HepG2 (cell line): ENCODE measurements around the gene RABEPK. TPM values are rescaled to one million over a fixed set of nuclear protein-coding genes. Genes with fewer than 3 reads are reported as not detected.

Source experiments
- CC2D1A ChIP-seq: sonication (generic); formaldehyde crosslinking; IDR thresholded peaks from 2 replicates; pipeline ENCODE4 v1.8.1; 2023; ENCODE audit warnings: mild to moderate bottlenecking, missing genetic modification reagents
- HDAC6 ChIP-seq: fragments of 200-600 bp; sonication (generic); IDR thresholded peaks from 2 replicates; pipeline ENCODE4 v1.7.0; 2017; ENCODE audit warnings: mild to moderate bottlenecking, antibody characterized with exemption, low read length, low read depth
- NPAS2 ChIP-seq: sonication (generic); formaldehyde crosslinking; IDR thresholded peaks from 2 replicates; pipeline ENCODE4 v1.8.0; 2022; ENCODE audit warnings: mild to moderate bottlenecking, missing genetic modification reagents, borderline replicate concordance
- PAF1 ChIP-seq: IDR thresholded peaks from 2 replicates; pipeline ENCODE4 v1.6.1; 2016; ENCODE audit warnings: missing genetic modification reagents, missing compliant biosample characterization
- PRDM10 ChIP-seq: sonication (generic); formaldehyde crosslinking; IDR thresholded peaks from 2 replicates; pipeline ENCODE4 v1.4.0; 2020; ENCODE audit warnings: low read depth, missing genetic modification reagents
- PTBP1 ChIP-seq: fragments of 200-400 bp; formaldehyde crosslinking; IDR thresholded peaks from 2 replicates; pipeline ENCODE4 v1.6.1; 2018; ENCODE audit warnings: low read length, low read depth; ENCODE audit not compliant: poor library complexity, severe bottlenecking
- U2AF1 ChIP-seq: fragments of 200-400 bp; formaldehyde crosslinking; optimal IDR thresholded peaks from 2 replicates; pipeline ENCODE3; 2017; ENCODE audit warnings: mild to moderate bottlenecking, low read depth, low read length
- ZFP90 ChIP-seq: sonication (generic); formaldehyde crosslinking; IDR thresholded peaks from 2 replicates; pipeline ENCODE4 v1.8.0; 2022; ENCODE audit warnings: missing genetic modification reagents, mild to moderate bottlenecking, inconsistent platforms, borderline replicate concordance
- ZNF512 ChIP-seq: sonication (generic); formaldehyde crosslinking; IDR thresholded peaks from 2 replicates; pipeline ENCODE4 v1.4.0; 2020; ENCODE audit warnings: mild to moderate bottlenecking, missing genetic modification reagents
- ZNF564 ChIP-seq: sonication (generic); formaldehyde crosslinking; IDR thresholded peaks from 2 replicates; pipeline ENCODE4 v1.8.1; 2023; ENCODE audit warnings: mild to moderate bottlenecking, missing genetic modification reagents
- ZUFSP ChIP-seq: sonication (generic); formaldehyde crosslinking; IDR thresholded peaks from 2 replicates; pipeline ENCODE4 v1.9.0; 2021; ENCODE audit warnings: missing genetic modification reagents, mild to moderate bottlenecking, borderline replicate concordance
- polyA plus RNA-seq, 8 experiments: library from polyadenylated mRNA; depleted of rRNA in 3 of 8; stranded (reverse) in 7 of 8; unstranded in 1 of 8; fragments of >200 nt; fragmentation: Illumina TruSeq in 4 of 8; extraction: Trizol in 4 of 8; gene quantifications; 2 replicates each; pipeline versions ENCODE4 v1.2.1 to v1.2.3, GENCODE V29; 2011 to 2016; ENCODE audit warnings: low read depth in 4 of 8, missing spikeins in 1 of 8, mixed read lengths in 1 of 8; ENCODE audit not compliant: insufficient read depth in 1 of 8
- total RNA-seq, 5 experiments: library from RNA; depleted of rRNA; stranded (reverse); fragments of >200 nt; fragmentation: Illumina TruSeq; extraction: Trizol; gene quantifications; 2 replicates each; pipeline ENCODE4 v1.2.3, GENCODE V29; 2016; ENCODE audit warnings: low read depth in 1 of 5
- TF ChIP-seq, protein P1 (sequence below): sonication (generic); formaldehyde crosslinking; IDR thresholded peaks from 2 replicates; pipeline ENCODE4 v1.8.0; 2022; ENCODE audit warnings: low read depth, missing genetic modification reagents
- TF ChIP-seq, protein P2 (sequence below): IDR thresholded peaks from 2 replicates; pipeline ENCODE4 v1.6.1; 2016; ENCODE audit warnings: missing compliant biosample characterization, missing genetic modification reagents, borderline replicate concordance
- TF ChIP-seq, protein P3 (sequence below): IDR thresholded peaks from 2 replicates; pipeline ENCODE4 v1.6.1; 2016; ENCODE audit warnings: low read depth, borderline replicate concordance

RABEPK gene
- total and polyA plus RNA-seq, 2 of the 13 experiments (the other 11 are each of a cell fraction or from before 2014, with no cell fraction given): 75.5 to 90.0 TPM

- TF ChIP-seq, protein P1, sequence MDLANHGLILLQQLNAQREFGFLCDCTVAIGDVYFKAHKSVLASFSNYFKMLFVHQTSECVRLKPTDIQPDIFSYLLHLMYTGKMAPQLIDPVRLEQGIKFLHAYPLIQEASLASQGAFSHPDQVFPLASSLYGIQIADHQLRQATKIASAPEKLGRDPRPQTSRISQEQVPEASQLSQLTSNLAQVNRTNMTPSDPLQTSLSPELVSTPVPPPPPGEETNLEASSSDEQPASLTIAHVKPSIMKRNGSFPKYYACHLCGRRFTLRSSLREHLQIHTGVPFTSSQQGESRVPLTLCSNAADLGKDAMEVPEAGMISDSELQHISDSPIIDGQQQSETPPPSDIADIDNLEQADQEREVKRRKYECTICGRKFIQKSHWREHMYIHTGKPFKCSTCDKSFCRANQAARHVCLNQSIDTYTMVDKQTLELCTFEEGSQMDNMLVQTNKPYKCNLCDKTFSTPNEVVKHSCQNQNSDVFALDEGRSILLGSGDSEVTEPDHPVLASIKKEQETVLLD: no peak
- TF ChIP-seq, protein P2, sequence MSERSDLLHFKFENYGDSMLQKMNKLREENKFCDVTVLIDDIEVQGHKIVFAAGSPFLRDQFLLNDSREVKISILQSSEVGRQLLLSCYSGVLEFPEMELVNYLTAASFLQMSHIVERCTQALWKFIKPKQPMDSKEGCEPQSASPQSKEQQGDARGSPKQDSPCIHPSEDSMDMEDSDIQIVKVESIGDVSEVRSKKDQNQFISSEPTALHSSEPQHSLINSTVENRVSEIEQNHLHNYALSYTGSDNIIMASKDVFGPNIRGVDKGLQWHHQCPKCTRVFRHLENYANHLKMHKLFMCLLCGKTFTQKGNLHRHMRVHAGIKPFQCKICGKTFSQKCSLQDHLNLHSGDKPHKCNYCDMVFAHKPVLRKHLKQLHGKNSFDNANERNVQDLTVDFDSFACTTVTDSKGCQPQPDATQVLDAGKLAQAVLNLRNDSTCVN (CRISPR knock-in tag): no peak
- TF ChIP-seq, protein P3, sequence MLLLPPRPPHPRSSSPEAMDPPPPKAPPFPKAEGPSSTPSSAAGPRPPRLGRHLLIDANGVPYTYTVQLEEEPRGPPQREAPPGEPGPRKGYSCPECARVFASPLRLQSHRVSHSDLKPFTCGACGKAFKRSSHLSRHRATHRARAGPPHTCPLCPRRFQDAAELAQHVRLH (CRISPR knock-in tag): no peak
- no peak for TF ChIP-seq ZNF564 (CRISPR knock-in tag)
- no peak for TF ChIP-seq NPAS2 (CRISPR knock-in tag)
- no peak for TF ChIP-seq ZFP90
- no peak for TF ChIP-seq HDAC6
- no peak for TF ChIP-seq PTBP1
- no peak for TF ChIP-seq ZNF512
- TF ChIP-seq CC2D1A (CRISPR knock-in tag): no peak
- no peak for TF ChIP-seq ZUFSP (CRISPR knock-in tag)
- TF ChIP-seq U2AF1: no peak
- no peak for TF ChIP-seq PAF1
- TF ChIP-seq PRDM10 (CRISPR knock-in tag): no peak
Observed at GRCh38 chr9:125241863-125242739, 41.8 kb downstream of the RABEPK start (continued).
